K562 (cell line): ENCODE results near the gene IL25. TPM values are rescaled to one million over a fixed set of nuclear protein-coding genes. Genes with fewer than 3 reads are reported as not detected.
"Not testable (repeated sequence)": the region's sequence is repeated elsewhere in the genome, so short reads cannot be mapped to it uniquely, and the experiment has no call there.

Source experiments
- ATAC-seq: fragments of 200-7000 bp; cut with Tn5 transposase; 3 replicates; pipeline ENCODE4 v1.9.1; 2020; ENCODE audit warnings: moderate library complexity
- BruUV-seq: library from RNA; stranded (reverse); fragments of 400-500 nt; replicated peaks from 2 replicates; lab custom pipeline; 2021; lab: Mats Ljungman, UMichigan
- CTCF ChIA-PET: fragments of 300-600 bp; formaldehyde crosslinking; extraction: SDS; loops from one replicate; lab custom pipeline; 2021; ENCODE audit warnings: low intra/inter-chr PET ratio; lab: Yijun Ruan, JAX
- POLR2A ChIA-PET: fragments of 300-600, 350-650 bp; sonication (Branson Sonifier 250); formaldehyde crosslinking; extraction: SDS; loops from one replicate; lab custom pipeline; 2021; ENCODE audit warnings: antibody characterized with exemption, inconsistent platforms; lab: Yijun Ruan, JAX
- DNase-seq, 4 experiments: peaks; one replicate each; pipeline versions ENCODE4 v3.0.0 to v3.0.0-alpha.2; 2011 to 2018; ENCODE audit warnings: low spot score in 3 of 4, mixed read lengths in 3 of 4; ENCODE audit errors: extremely low read depth in 1 of 4
- FAIRE-seq: peaks from 2 replicates; lab custom pipeline; 2011; peaks lifted over from hg19 to GRCh38; lab: Jason Lieb, UNC
- H2AFZ ChIP-seq: 2 replicates; pipeline ENCODE4 v1.6.0; 2011; ENCODE audit warnings: low read depth, low read length, control low read depth, inconsistent platforms
- H3K27ac ChIP-seq: fragments of 200-600 bp; 3 replicates; pipeline ENCODE4 v1.8.0; 2011; ENCODE audit warnings: low read depth, mild to moderate bottlenecking, control low read depth, inconsistent platforms, low read length, moderate library complexity, mixed read lengths; ENCODE audit errors: extremely low read depth
- H3K27me3 ChIP-seq, 2 experiments: fragments of 300-600 bp in 1 of 2; 2 replicates in 1 of 2; 3 replicates in 1 of 2; pipeline versions ENCODE4 v1.6.0 to v1.8.0; 2011; ENCODE audit warnings: inconsistent platforms in 2 of 2, low read length in 2 of 2, mild to moderate bottlenecking in 1 of 2, mixed read lengths in 1 of 2, moderate library complexity in 1 of 2; ENCODE audit not compliant: control insufficient read depth in 2 of 2, insufficient read depth in 2 of 2
- H3K36me3 ChIP-seq: fragments of 300-600 bp; 3 replicates; pipeline ENCODE4 v1.8.0; 2011; ENCODE audit warnings: mild to moderate bottlenecking, low read length, inconsistent platforms; ENCODE audit not compliant: control insufficient read depth, insufficient read depth
- H3K4me1 ChIP-seq, 2 experiments: fragments of 200-600 bp in 1 of 2; replicated peaks in 1 of 2; 2 replicates in 1 of 2; 3 replicates in 1 of 2; pipeline versions ENCODE4 v1.5.1 to v1.8.0; 2011; ENCODE audit warnings: inconsistent platforms in 2 of 2, low read length in 2 of 2, mild to moderate bottlenecking in 1 of 2, mixed read lengths in 1 of 2, moderate library complexity in 1 of 2; ENCODE audit not compliant: control insufficient read depth in 2 of 2, insufficient read depth in 2 of 2
- H3K4me2 ChIP-seq: 2 replicates; pipeline ENCODE4 v1.6.1; 2011; ENCODE audit warnings: low read length, control low read depth, inconsistent platforms, mixed read lengths; ENCODE audit not compliant: insufficient read depth
- H3K4me3 ChIP-seq: fragments of 200-600 bp; sonication (generic), shearing (Covaris generic); 2 replicates; pipeline ENCODE4 v1.5.1; 2016; ENCODE audit warnings: control low read depth, inconsistent platforms
- H3K79me2 ChIP-seq: fragments of 200-600 bp; 3 replicates; pipeline ENCODE4 v1.8.0; 2011; ENCODE audit warnings: low read length, inconsistent platforms; ENCODE audit not compliant: control insufficient read depth, insufficient read depth
- H3K9ac ChIP-seq, 2 experiments: 2 replicates each; pipeline versions ENCODE4 v1.6.0 to v1.6.1; 2011; ENCODE audit warnings: low read depth in 2 of 2, low read length in 2 of 2, control low read depth in 1 of 2, inconsistent platforms in 1 of 2, mild to moderate bottlenecking in 1 of 2, mixed read lengths in 1 of 2; ENCODE audit not compliant: insufficient read depth in 1 of 2
- H3K9me1 ChIP-seq: one replicate; pipeline ENCODE4 v1.6.0; 2011; ENCODE audit warnings: inconsistent platforms, mild to moderate bottlenecking, low read length, moderate library complexity; ENCODE audit not compliant: control insufficient read depth, insufficient read depth
- H3K9me3 ChIP-seq: replicated peaks from 2 replicates; pipeline ENCODE4 v1.5.1; 2011; ENCODE audit warnings: low read depth, low read length, inconsistent platforms; ENCODE audit not compliant: control insufficient read depth, insufficient read depth
- H4K20me1 ChIP-seq: replicated peaks from 2 replicates; pipeline ENCODE4 v1.6.1; 2011; ENCODE audit warnings: low read length, inconsistent platforms, mixed read lengths; ENCODE audit not compliant: control insufficient read depth, insufficient read depth
- NUFIP1 ChIP-seq: fragments of 450-650 bp; IDR thresholded peaks from 2 replicates; pipeline ENCODE4 v1.6.1; 2018; ENCODE audit not compliant: partially characterized antibody
- SREBF1 ChIP-seq: fragments of 150-350 bp; IDR thresholded peaks from 2 replicates; pipeline ENCODE4 v1.6.1; 2014; ENCODE audit warnings: antibody characterized with exemption, low read depth, low read length, borderline replicate concordance
- WGBS: fragments of 100-300 bp; shearing (Covaris generic); methylation state at CpG from one replicate; pipeline ENCODE4 v1.1.6; 2016; ENCODE audit warnings: low coverage, mixed read lengths; ENCODE audit not compliant: insufficient coverage; ENCODE audit errors: missing lambda C conversion rate; 5-methylcytosine and 5-hydroxymethylcytosine counted together
- in situ Hi-C: fragments of 300-500 bp; cut with MboI; formaldehyde crosslinking; loops from 4 replicates; pipeline ENCODE4 v1.15.0; 2018; ENCODE audit warnings: inconsistent platforms, mixed read lengths
- intact Hi-C: fragments of 100-400 bp; cut with micrococcal nuclease; formaldehyde crosslinking; loops from 2 replicates; pipeline ENCODE4 v1.14.2; 2022
- polyA plus RNA-seq, 8 experiments: library from polyadenylated mRNA; depleted of rRNA in 4 of 8; stranded (reverse) in 5 of 8; unstranded in 3 of 8; fragments of >200 nt; fragmentation: Nextera tagmentation in 2 of 8; fragmentation: Illumina TruSeq in 1 of 8; extraction: Ambion mirVana in 2 of 8; extraction: Trizol in 1 of 8; gene quantifications; 2 replicates each; pipeline versions ENCODE4 v1.2.1 to v1.2.3, GENCODE V29; 2011 to 2014; ENCODE audit warnings: inconsistent platforms in 1 of 8, missing spikeins in 1 of 8
- total RNA-seq, 7 experiments: library from RNA; depleted of rRNA in 6 of 7; stranded (reverse); fragments of >200 nt in 6 of 7; fragmentation: Illumina TruSeq in 2 of 7; extraction: Trizol in 2 of 7; gene quantifications; 2 replicates each; pipeline versions ENCODE4 v1.2.1 to v1.2.3, GENCODE V29; 2011 to 2021; ENCODE audit warnings: low replicate concordance in 1 of 7
- TF ChIP-seq, protein P1 (sequence below): fragments of 250-450 bp; sonication (Bioruptor Pico); IDR thresholded peaks from 2 replicates; pipeline ENCODE4 v1.4.0; 2020; ENCODE audit warnings: borderline replicate concordance
- TF ChIP-seq, protein P2 (sequence below), 2 experiments: fragments of 450-650 bp in 1 of 2; sonication (generic) in 1 of 2; formaldehyde crosslinking; conservative IDR thresholded peaks; 2 replicates each; pipeline versions ENCODE4 v1.4.0 to v1.8.1; 2020 to 2022; ENCODE audit warnings: mild to moderate bottlenecking in 1 of 2, missing genetic modification reagents in 1 of 2

Gene IL25
- total and polyA plus RNA-seq, 9 of the 15 experiments (the other 6 are each of a cell fraction or from before 2014, with no cell fraction given): not detected

DNA sequence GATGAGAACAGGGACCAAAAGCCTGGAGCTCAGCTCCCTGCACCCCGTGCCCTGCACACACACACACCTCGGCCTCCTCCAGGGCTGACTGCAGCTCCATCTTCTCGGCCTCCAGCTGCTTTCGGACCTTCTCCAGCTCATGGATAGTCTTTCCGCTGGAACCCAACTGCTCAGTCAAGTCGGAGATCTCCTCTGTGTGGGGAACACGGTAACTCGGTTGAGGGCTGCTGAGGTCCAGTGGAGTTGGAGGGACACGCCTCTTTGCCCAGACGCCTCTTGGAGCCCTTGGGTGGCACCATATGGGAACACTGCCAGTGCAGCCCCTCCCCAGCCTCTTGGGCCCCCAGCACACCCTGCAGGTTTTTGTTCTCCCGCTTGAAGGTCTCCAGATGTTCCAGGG lies 44.2 kb downstream of the IL25 start:
- 4% methylated on average over 10 of the region's 11 CpGs for WGBS
- Histone ChIP-seq H3K36me3 (no peaks in the 10 kb centered on the region), H3K27me3 (peaks cover 21 to 79% of the 10 kb centered on the region in 2 experiments; a peak in 4 of 5 replicates), H2AFZ (no peak overlapping the region), H4K20me1 (no peaks in the 10 kb centered on the region), H3K9ac (no peak overlapping the region), H3K9me1 (no peaks in the 10 kb centered on the region), H3K4me1 (no peaks in the 10 kb centered on the region; a peak in 1 of 5 replicates), H3K9me3 (no peaks in the 10 kb centered on the region), H3K27ac (no peak overlapping the region), H3K4me3 (no peak overlapping the region)
- POLR2A ChIA-PET: no interaction called here
- no TSS peak for BruUV-seq
- FAIRE-seq (no peak), DNase-seq (no peak), ATAC-seq (no peak)
- intact Hi-C loops: no loop called here
- CTCF ChIA-PET: no interaction called here
- in situ Hi-C loops: no loop called here
- TF ChIP-seq, protein P1, sequence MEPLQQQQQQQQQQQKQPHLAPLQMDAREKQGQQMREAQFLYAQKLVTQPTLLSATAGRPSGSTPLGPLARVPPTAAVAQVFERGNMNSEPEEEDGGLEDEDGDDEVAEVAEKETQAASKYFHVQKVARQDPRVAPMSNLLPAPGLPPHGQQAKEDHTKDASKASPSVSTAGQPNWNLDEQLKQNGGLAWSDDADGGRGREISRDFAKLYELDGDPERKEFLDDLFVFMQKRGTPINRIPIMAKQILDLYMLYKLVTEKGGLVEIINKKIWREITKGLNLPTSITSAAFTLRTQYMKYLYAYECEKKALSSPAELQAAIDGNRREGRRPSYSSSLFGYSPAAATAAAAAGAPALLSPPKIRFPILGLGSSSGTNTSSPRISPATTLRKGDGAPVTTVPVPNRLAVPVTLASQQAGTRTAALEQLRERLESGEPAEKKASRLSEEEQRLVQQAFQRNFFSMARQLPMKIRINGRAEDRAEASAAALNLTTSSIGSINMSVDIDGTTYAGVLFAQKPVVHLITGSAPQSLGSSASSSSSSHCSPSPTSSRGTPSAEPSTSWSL: no peak
- no peak for TF ChIP-seq NUFIP1
- TF ChIP-seq, protein P2, sequence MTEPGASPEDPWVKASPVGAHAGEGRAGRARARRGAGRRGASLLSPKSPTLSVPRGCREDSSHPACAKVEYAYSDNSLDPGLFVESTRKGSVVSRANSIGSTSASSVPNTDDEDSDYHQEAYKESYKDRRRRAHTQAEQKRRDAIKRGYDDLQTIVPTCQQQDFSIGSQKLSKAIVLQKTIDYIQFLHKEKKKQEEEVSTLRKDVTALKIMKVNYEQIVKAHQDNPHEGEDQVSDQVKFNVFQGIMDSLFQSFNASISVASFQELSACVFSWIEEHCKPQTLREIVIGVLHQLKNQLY (CRISPR knock-in tag; conservative IDR thresholded peaks at IDR 0.05): no peak
- TF ChIP-seq SREBF1: no peak
- TF ChIP-seq, all 486 proteins: peak for 0
- Histone ChIP-seq H3K79me2 (no peaks in the 10 kb centered on the region), H3K4me2 (no peak overlapping the region)

DNA sequence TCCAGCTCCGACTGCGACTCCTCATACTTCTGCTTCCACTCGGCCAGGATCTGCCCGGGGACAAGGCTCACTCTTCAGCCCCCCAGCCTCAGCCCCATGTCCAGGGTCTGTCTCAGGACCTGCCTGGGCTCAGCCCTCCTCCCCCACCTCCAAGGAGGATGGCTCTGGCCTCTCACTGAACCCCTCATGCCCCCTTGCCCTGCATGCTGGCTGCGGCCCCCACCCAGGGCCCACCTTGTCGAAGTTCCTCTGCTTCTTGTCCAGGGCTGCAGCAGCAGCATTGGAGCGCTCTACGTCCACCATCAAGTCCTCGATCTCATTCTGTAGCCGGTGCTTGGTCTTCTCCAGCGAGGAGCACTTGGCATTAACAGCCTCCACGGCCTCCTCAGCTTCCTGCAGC lies 44.7 kb downstream of the IL25 start:
- H3K9ac ChIP-seq, in situ Hi-C loops, ATAC-seq, H3K36me3 ChIP-seq, H3K4me3 ChIP-seq, H2AFZ ChIP-seq, H3K27ac ChIP-seq, H3K79me2 ChIP-seq, BruUV-seq, CTCF ChIA-PET, DNase-seq, POLR2A ChIA-PET, H3K4me2 ChIP-seq, FAIRE-seq, H3K4me1 ChIP-seq, H3K9me1 ChIP-seq, intact Hi-C loops, H3K9me3 ChIP-seq, H4K20me1 ChIP-seq: not testable (repeated sequence)
- peaks cover 21 to 74% of the 10 kb centered on the region in 2 experiments; a peak in 4 of 5 replicates for H3K27me3 ChIP-seq
- WGBS: under 1% methylated on average over 12 of the region's 12 CpGs
